Stimulated activated CD8-positive, alpha-beta memory T cell treated with anti-CD3 and anti-CD28 coated beads, Interleukin-7, amount 100 ng/mL, for 1 hour (primary cell): ENCODE results near the gene MFSD8.
"Not testable (repeated sequence)": the region's sequence is repeated elsewhere in the genome, so short reads cannot be mapped to it uniquely, and the experiment has no call there.

Experiments used
- DNase-seq, 2 donors: peaks; one replicate each; pipeline ENCODE4 v3.0.0-alpha.2; 2020; ENCODE audit warnings: low read depth in 2 of 2

The MFSD8 gene

GRCh38 chr4:127965062-127965802 lies at the start of gene MFSD8, which contains the start of gene ABHD18:
Gene MFSD8, minus strand, starts transcription at chr4:127965173. Its CDS starts 40 bp downstream, at chr4:127965133.
Gene ABHD18, plus strand, starts transcription at chr4:127965406. Its CDS starts 17,550 bp downstream, at chr4:127982956.
- peak; percentile 97 to 98 for DNase-seq

GRCh38 chr4:128009428-128009827 lies 44.5 kb upstream of the MFSD8 start:
- no peak for DNase-seq

GRCh38 chr4:128006592-128006991 lies 41.6 kb upstream of the MFSD8 start:
- no peak for DNase-seq

GRCh38 chr4:127997534-127998388 lies 32.8 kb upstream of the MFSD8 start:
- no peak for DNase-seq

GRCh38 chr4:127996521-127996920 lies 31.5 kb upstream of the MFSD8 start:
- DNase-seq: not testable (repeated sequence)

- DNase-seq: no peak
Observed at GRCh38 chr4:127995776-127996175, 30.8 kb upstream of the MFSD8 start.

- no peak for DNase-seq
Observed at GRCh38 chr4:127993151-127993550, 28.2 kb upstream of the MFSD8 start.

- DNase-seq: no peak
Observed at GRCh38 chr4:127988638-127989037, 23.7 kb upstream of the MFSD8 start.

- no peak for DNase-seq
Observed at GRCh38 chr4:127985989-127986388, 21.0 kb upstream of the MFSD8 start.

- no peak for DNase-seq
Observed at GRCh38 chr4:127982445-127982844, 17.5 kb upstream of the MFSD8 start.

- no peak for DNase-seq
Observed at GRCh38 chr4:127978930-127979329, 14.0 kb upstream of the MFSD8 start.

GRCh38 chr4:127975121-127975770 lies 10.3 kb upstream of the MFSD8 start:
- no peak for DNase-seq

GRCh38 chr4:127970925-127971324 lies 6.0 kb upstream of the MFSD8 start:
- DNase-seq: not testable (repeated sequence)

GRCh38 chr4:127968586-127968985 lies 3.6 kb upstream of the MFSD8 start:
- DNase-seq: no peak

- DNase-seq: no peak
Observed at GRCh38 chr4:127967141-127967775, 2.3 kb upstream of the MFSD8 start.

GRCh38 chr4:127965803-127966175 lies 816 bp upstream of the MFSD8 start:
- DNase-seq: peak; percentile 30 to 41

- DNase-seq: not testable (repeated sequence)
Observed at GRCh38 chr4:127964426-127965061, 429 bp downstream of the MFSD8 start.

GRCh38 chr4:127963633-127964398 lies 1.2 kb downstream of the MFSD8 start:
- not testable (repeated sequence) for DNase-seq

GRCh38 chr4:127959794-127960193 lies 5.2 kb downstream of the MFSD8 start:
- no peak for DNase-seq

GRCh38 chr4:127957105-127957504 lies 7.9 kb downstream of the MFSD8 start:
- no peak for DNase-seq

GRCh38 chr4:127936974-127937373 lies 28.0 kb downstream of the MFSD8 start:
- no peak for DNase-seq
